Measurements from ENCODE around the gene AFF1. TPM values are rescaled to one million over a fixed set of nuclear protein-coding genes. Genes with fewer than 3 reads are reported as not detected.

The AFF1 gene
- total and polyA plus RNA-seq, 2 experiments from 2014 or later: 31.9 to 38.7 TPM

- Histone ChIP-seq H2AFZ (no peak overlapping the region), H3K4me3 (no peak overlapping the region), H3K79me2 (peaks cover 34% of the 10 kb centered on the region), H4K20me1 (ENCODE audit: insufficient read depth, poor library complexity, severe bottlenecking) (no peaks in the 10 kb centered on the region), H3K27ac (no peak overlapping the region), H3K9me3 (ENCODE audit: low read depth) (no peaks in the 10 kb centered on the region), H3K36me3 (replicated peaks; ENCODE audit: insufficient read depth, low read depth) (peaks cover 7% of the 10 kb centered on the region), H3K4me1 (ENCODE audit: insufficient read depth) (peaks cover 7% of the 10 kb centered on the region), H3K9me2 (replicated peaks; ENCODE audit: insufficient read depth) (no peaks in the 10 kb centered on the region), H3K4me2 (no peak overlapping the region), H3K27me3 (no peaks in the 10 kb centered on the region)
- DNase-seq (ENCODE audit: low spot score): no peak
- WGBS (ENCODE audit: low lambda C conversion rate, missing lambda C conversion rate): 93% methylated on average over 9 of the region's 9 CpGs
- TF ChIP-seq CTCF (IDR thresholded peaks at IDR 0.05; ENCODE audit: poor library complexity): no peak
- no peak for TF ChIP-seq EZH2phosphoT487 (IDR thresholded peaks at IDR 0.05; ENCODE audit: low read depth, severe bottlenecking, unreplicated experiment)
- no peak for TF ChIP-seq EZH2 (IDR thresholded peaks at IDR 0.05; ENCODE audit: borderline replicate concordance)
These were observed 191.2 kb downstream of the AFF1 start for GRCh38 chr4:87126056-87126455.

GRCh38 chr4:87128006-87128705 lies 193.3 kb downstream of the AFF1 start:
- Histone ChIP-seq H3K4me2 (no peak overlapping the region), H3K27me3 (no peaks in the 10 kb centered on the region)
- DNase-seq (ENCODE audit: low spot score): no peak

GRCh38 chr4:87129681-87130080 lies 194.9 kb downstream of the AFF1 start:
- DNase-seq (ENCODE audit: low spot score): no peak
- Histone ChIP-seq H3K4me1 (ENCODE audit: insufficient read depth) (no peaks in the 10 kb centered on the region), H3K9me2 (replicated peaks; ENCODE audit: insufficient read depth) (no peaks in the 10 kb centered on the region), H3K27ac (no peak overlapping the region), H3K79me2 (peaks cover 6% of the 10 kb centered on the region), H3K9me3 (ENCODE audit: low read depth) (no peaks in the 10 kb centered on the region), H3K4me2 (no peak overlapping the region), H3K4me3 (no peak overlapping the region), H3K36me3 (replicated peaks; ENCODE audit: insufficient read depth, low read depth) (peaks cover 10% of the 10 kb centered on the region), H4K20me1 (ENCODE audit: insufficient read depth, poor library complexity, severe bottlenecking) (no peaks in the 10 kb centered on the region), H2AFZ (no peak overlapping the region), H3K27me3 (no peaks in the 10 kb centered on the region)
- TF ChIP-seq CTCF (IDR thresholded peaks at IDR 0.05; ENCODE audit: poor library complexity) (no peak), EZH2 (IDR thresholded peaks at IDR 0.05; ENCODE audit: borderline replicate concordance) (no peak), EZH2phosphoT487 (IDR thresholded peaks at IDR 0.05; ENCODE audit: low read depth, severe bottlenecking, unreplicated experiment) (no peak)
- WGBS (ENCODE audit: low lambda C conversion rate, missing lambda C conversion rate): 98% methylated on average over 6 of the region's 6 CpGs

More at GRCh38 chr4:87128006-87128705, 193.3 kb downstream of the AFF1 start:
- Histone ChIP-seq H3K4me1 (ENCODE audit: insufficient read depth) (no peaks in the 10 kb centered on the region), H4K20me1 (ENCODE audit: insufficient read depth, poor library complexity, severe bottlenecking) (no peaks in the 10 kb centered on the region), H3K9me2 (replicated peaks; ENCODE audit: insufficient read depth) (no peaks in the 10 kb centered on the region), H3K79me2 (peaks cover 20% of the 10 kb centered on the region), H3K9me3 (ENCODE audit: low read depth) (no peaks in the 10 kb centered on the region), H3K36me3 (replicated peaks; ENCODE audit: insufficient read depth, low read depth) (peaks cover 10% of the 10 kb centered on the region), H2AFZ (no peak overlapping the region), H3K27ac (no peak overlapping the region), H3K4me3 (no peak overlapping the region)
- WGBS (ENCODE audit: low lambda C conversion rate, missing lambda C conversion rate): 52% methylated on average over 2 of the region's 2 CpGs
- TF ChIP-seq CTCF (IDR thresholded peaks at IDR 0.05; ENCODE audit: poor library complexity): no peak
- no peak for TF ChIP-seq EZH2 (IDR thresholded peaks at IDR 0.05; ENCODE audit: borderline replicate concordance)
- no peak for TF ChIP-seq EZH2phosphoT487 (IDR thresholded peaks at IDR 0.05; ENCODE audit: low read depth, severe bottlenecking, unreplicated experiment)
